ENCODE results near the gene SEC63. TPM values are rescaled to one million over a fixed set of nuclear protein-coding genes. Genes with fewer than 3 reads are reported as not detected.

The SEC63 gene
- total RNA-seq, 1 experiment from 2014 or later: 86.2 TPM

DNA sequence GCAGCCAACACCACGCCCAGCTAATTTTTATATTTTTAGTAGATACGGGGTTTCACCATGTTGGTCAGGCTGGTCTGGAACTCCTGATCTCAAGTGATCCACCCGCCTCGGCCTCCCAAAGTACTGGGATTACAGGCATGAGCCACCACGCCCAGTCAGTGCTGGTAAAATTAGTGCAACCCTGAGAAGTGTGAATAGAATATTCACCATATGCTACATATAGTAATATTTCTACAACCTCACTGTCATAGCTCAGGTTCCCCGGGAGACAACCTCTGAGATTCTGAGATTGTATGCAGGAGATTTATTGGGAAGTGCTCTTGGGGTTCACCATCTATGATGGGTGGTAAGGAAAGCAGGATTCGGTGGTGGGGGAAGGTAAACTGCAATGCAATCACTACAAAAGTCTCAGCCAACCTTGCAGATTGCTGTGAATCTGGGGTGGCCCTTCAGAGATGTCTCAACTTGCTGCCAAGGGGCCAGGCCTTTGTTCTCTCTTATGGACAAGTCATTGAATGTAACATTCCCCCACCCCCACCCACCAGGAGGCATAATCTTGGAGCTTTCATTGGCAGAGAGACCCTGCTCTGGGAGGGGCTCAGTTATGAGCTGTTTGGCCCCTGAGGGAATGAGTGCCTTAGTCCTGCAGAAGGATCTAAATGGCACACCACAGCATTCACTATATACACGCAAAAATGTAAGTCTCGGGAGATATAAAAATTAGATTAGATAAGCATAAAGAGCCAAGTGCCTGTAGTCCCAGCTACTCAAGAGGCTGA, 34.0 kb upstream of the SEC63 start:
- Histone ChIP-seq H3K27me3 (ENCODE audit: insufficient read depth, low read length) (no peaks in the 10 kb centered on the region), H4K5ac (ENCODE audit: insufficient read length, low read depth, low read length) (no peak overlapping the region), H3K9me3 (ENCODE audit: control insufficient read depth, low read depth, low read length) (no peaks in the 10 kb centered on the region), H2AFZ (ENCODE audit: low read length) (no peak overlapping the region), H2BK5ac (ENCODE audit: insufficient read length, low read length) (no peak overlapping the region), H3K56ac (ENCODE audit: insufficient read length, low read depth, low read length) (no peak overlapping the region), H3K23me2 (ENCODE audit: insufficient read length, low read depth, low read length, poor library complexity, severe bottlenecking) (no peaks in the 10 kb centered on the region), H3K23ac (ENCODE audit: insufficient read length, low read depth, low read length) (no peak overlapping the region), H3K27ac (ENCODE audit: insufficient read length, low read depth, low read length) (no peak overlapping the region), H3K79me1 (ENCODE audit: insufficient read depth, low read depth, low read length, poor library complexity, severe bottlenecking) (no peaks in the 10 kb centered on the region), H3K4ac (ENCODE audit: low read depth, low read length) (no peak overlapping the region), H3K79me2 (ENCODE audit: insufficient read depth, low read length) (no peaks in the 10 kb centered on the region), H3T11ph (ENCODE audit: low read length) (no peak overlapping the region), H3K4me1 (ENCODE audit: insufficient read depth, low read length) (peaks cover 17% of the 10 kb centered on the region; the same call in 1 of the 2 replicates), H4K91ac (ENCODE audit: insufficient read length, low read depth, low read length) (no peak overlapping the region), H4K20me1 (ENCODE audit: control insufficient read depth, insufficient read depth, insufficient read length) (no peaks in the 10 kb centered on the region), H3K14ac (ENCODE audit: insufficient read depth, low read length) (no peak overlapping the region), H2AK5ac (ENCODE audit: insufficient read length, low read length) (no peak overlapping the region), H3K18ac (ENCODE audit: insufficient read length, low read depth, low read length) (no peak overlapping the region), H3K9ac (ENCODE audit: extremely low read depth, insufficient read length, low read length) (no peak overlapping the region), H2BK120ac (ENCODE audit: low read depth, low read length, poor library complexity, severe bottlenecking) (no peak overlapping the region), H4K8ac (replicated peaks; ENCODE audit: insufficient read length, low read depth, low read length) (no peak overlapping the region), H2BK20ac (ENCODE audit: low read depth, low read length, poor library complexity, severe bottlenecking) (no peak overlapping the region), H2BK12ac (ENCODE audit: insufficient read length, low read depth, low read length) (no peak overlapping the region), H3K4me2 (ENCODE audit: insufficient read depth, insufficient read length, low read length) (no peak overlapping the region), H2BK15ac (ENCODE audit: low read depth, low read length) (no peak overlapping the region)
- no peak for DNase-seq
- Mint-ChIP-seq H3K27ac (no peak overlapping the region), H3K27me3 (ENCODE audit: low read depth) (peaks cover 15% of the 10 kb centered on the region), H3K36me3 (ENCODE audit: insufficient read depth in 1 of 3, low read depth in 3 of 3) (no peaks in the 10 kb centered on the region), H3K4me3 (no peak overlapping the region; a peak in 1 of 5 replicates), H3K9me3 (no peaks in the 10 kb centered on the region; a peak in 1 of 5 replicates), H3K4me1 (peaks cover 46% of the 10 kb centered on the region in 2 experiments)
- no CpG with 5 or more reads among the region's 9 CpGs for WGBS (ENCODE audit: extremely low coverage, insufficient read length, low lambda C conversion rate)
- TF ChIP-seq, protein P1, sequence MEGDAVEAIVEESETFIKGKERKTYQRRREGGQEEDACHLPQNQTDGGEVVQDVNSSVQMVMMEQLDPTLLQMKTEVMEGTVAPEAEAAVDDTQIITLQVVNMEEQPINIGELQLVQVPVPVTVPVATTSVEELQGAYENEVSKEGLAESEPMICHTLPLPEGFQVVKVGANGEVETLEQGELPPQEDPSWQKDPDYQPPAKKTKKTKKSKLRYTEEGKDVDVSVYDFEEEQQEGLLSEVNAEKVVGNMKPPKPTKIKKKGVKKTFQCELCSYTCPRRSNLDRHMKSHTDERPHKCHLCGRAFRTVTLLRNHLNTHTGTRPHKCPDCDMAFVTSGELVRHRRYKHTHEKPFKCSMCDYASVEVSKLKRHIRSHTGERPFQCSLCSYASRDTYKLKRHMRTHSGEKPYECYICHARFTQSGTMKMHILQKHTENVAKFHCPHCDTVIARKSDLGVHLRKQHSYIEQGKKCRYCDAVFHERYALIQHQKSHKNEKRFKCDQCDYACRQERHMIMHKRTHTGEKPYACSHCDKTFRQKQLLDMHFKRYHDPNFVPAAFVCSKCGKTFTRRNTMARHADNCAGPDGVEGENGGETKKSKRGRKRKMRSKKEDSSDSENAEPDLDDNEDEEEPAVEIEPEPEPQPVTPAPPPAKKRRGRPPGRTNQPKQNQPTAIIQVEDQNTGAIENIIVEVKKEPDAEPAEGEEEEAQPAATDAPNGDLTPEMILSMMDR (conservative IDR thresholded peaks at IDR 0.05): no peak

Data from H9 (cell line).